ENCODE measurements around the gene TMEM108.

DNA sequence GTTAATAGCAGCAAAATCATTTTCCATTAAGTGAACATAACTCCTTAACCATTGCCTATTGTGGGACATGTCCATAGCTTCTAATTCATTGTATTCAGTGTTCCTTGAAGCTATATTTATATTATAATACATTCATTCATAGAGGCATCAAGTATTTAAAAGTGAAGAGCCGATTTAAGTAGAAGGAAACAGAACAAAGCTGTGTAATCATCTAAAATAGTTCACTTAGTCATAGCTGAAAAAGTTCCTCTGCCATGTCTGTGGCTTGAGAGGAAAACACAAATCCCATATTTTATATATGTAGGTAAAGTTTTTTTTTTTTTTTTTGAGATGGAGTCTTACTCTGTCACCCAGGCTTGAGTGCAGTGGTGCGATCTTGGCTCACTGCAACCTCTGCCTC, 54.5 kb downstream of the TMEM108 start:
- TF ChIP-seq CTCF (IDR thresholded peaks at IDR 0.05) (no peak), POLR2A (IDR thresholded peaks at IDR 0.05) (no peak)

All from lower leg skin (tissue), 3 donors.